IMR-90 (cell line): ENCODE results near the gene XRCC3.

Experiments
- CEBPB ChIP-seq: IDR thresholded peaks from 2 replicates; pipeline ENCODE4 v1.6.1; 2012; ENCODE audit warnings: low read depth, low read length, improper control_type of control experiment
- MAFK ChIP-seq: IDR thresholded peaks from 2 replicates; pipeline ENCODE4 v1.6.1; 2012; ENCODE audit warnings: low read depth, low read length, improper control_type of control experiment
- POLR2A ChIP-seq: IDR thresholded peaks from 2 replicates; pipeline ENCODE4 v1.6.1; 2012; ENCODE audit warnings: mild to moderate bottlenecking, low read depth, low read length
- SMC3 ChIP-seq: fragments of 150-350 bp; IDR thresholded peaks from 2 replicates; pipeline ENCODE4 v1.6.1; 2016; ENCODE audit warnings: low read depth, mild to moderate bottlenecking, antibody characterized with exemption, low read length, moderate library complexity
- TF ChIP-seq, protein P1 (sequence below): conservative IDR thresholded peaks from 2 replicates; pipeline ENCODE4 v1.5.1; 2012; ENCODE audit warnings: mild to moderate bottlenecking, low read depth, low read length, improper control_type of control experiment
- TF ChIP-seq, protein P2 (sequence below): fragments of 150-350 bp; IDR thresholded peaks from 2 replicates; pipeline ENCODE4 v1.6.1; 2016; ENCODE audit warnings: low read depth, mild to moderate bottlenecking, low read length, moderate library complexity, borderline replicate concordance

DNA sequence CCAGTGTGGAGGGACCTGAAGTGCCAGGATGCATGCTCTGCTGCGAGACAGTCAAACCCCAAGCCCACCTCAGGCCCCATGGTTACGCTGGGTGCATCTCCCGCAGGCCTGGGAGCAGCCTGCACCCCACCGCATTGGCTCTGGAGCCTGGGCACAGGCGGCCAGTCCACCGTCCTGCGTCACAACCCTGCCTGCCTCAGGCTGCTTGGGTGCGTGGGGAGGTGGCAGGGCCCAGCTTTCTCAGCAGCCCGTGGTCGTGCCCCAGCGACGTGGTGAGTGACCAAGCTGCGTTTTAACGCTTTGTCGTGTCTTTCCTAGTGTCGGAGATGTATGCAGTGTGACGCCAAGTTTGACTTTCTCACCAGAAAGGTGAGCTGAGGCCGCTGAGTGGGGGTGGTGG lies 11.2 kb upstream of the XRCC3 start:
- TF ChIP-seq, protein P1, sequence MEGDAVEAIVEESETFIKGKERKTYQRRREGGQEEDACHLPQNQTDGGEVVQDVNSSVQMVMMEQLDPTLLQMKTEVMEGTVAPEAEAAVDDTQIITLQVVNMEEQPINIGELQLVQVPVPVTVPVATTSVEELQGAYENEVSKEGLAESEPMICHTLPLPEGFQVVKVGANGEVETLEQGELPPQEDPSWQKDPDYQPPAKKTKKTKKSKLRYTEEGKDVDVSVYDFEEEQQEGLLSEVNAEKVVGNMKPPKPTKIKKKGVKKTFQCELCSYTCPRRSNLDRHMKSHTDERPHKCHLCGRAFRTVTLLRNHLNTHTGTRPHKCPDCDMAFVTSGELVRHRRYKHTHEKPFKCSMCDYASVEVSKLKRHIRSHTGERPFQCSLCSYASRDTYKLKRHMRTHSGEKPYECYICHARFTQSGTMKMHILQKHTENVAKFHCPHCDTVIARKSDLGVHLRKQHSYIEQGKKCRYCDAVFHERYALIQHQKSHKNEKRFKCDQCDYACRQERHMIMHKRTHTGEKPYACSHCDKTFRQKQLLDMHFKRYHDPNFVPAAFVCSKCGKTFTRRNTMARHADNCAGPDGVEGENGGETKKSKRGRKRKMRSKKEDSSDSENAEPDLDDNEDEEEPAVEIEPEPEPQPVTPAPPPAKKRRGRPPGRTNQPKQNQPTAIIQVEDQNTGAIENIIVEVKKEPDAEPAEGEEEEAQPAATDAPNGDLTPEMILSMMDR: no peak
- no peak for TF ChIP-seq CEBPB
- TF ChIP-seq, protein P2, sequence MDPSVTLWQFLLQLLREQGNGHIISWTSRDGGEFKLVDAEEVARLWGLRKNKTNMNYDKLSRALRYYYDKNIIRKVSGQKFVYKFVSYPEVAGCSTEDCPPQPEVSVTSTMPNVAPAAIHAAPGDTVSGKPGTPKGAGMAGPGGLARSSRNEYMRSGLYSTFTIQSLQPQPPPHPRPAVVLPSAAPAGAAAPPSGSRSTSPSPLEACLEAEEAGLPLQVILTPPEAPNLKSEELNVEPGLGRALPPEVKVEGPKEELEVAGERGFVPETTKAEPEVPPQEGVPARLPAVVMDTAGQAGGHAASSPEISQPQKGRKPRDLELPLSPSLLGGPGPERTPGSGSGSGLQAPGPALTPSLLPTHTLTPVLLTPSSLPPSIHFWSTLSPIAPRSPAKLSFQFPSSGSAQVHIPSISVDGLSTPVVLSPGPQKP: no peak
- no peak for TF ChIP-seq POLR2A
- TF ChIP-seq SMC3: no peak
- no peak for TF ChIP-seq MAFK
